Body of pancreas (tissue), 4 donors: ENCODE measurements around the gene PIGH. TPM values are rescaled to one million over a fixed set of nuclear protein-coding genes. Genes with fewer than 3 reads are reported as not detected.

Source experiments
- ATAC-seq: fragments of 150-250 bp; one replicate; pipeline ENCODE4 v1.9.1; 2016
- DNase-seq, 4 donors: peaks; one replicate each; pipeline ENCODE4 v3.0.0-alpha.2; 2019
- H3K27ac ChIP-seq, 4 donors: fragments of 200-600 bp; sonication (generic); 1 replicate in 3 of 4; 2 replicates in 1 of 4; pipeline versions ENCODE4 v1.5.1 to v1.6.1; 2016 to 2019; ENCODE audit warnings: mild to moderate bottlenecking in 1 of 4, mixed read lengths in 1 of 4, moderate library complexity in 1 of 4
- H3K27me3 ChIP-seq, 2 donors: fragments of 200-600 bp; sonication (generic); one replicate each; pipeline ENCODE4 v1.6.0; 2016; ENCODE audit warnings: mild to moderate bottlenecking in 1 of 2
- H3K36me3 ChIP-seq, 2 donors: fragments of 200-600 bp; sonication (generic); replicated peaks in 1 of 2; 2 replicates each; pipeline ENCODE4 v1.5.1; 2016; ENCODE audit warnings: low read depth in 2 of 2; ENCODE audit not compliant: insufficient read depth in 1 of 2
- H3K4me1 ChIP-seq: fragments of 200-600 bp; sonication (generic); one replicate; pipeline ENCODE4 v1.6.0; 2016
- H3K4me3 ChIP-seq, 2 donors: fragments of 200-600 bp; sonication (generic); 1 replicate in 1 of 2; 2 replicates in 1 of 2; pipeline ENCODE4 v1.5.1; 2016 to 2019
- H3K9me3 ChIP-seq, 3 donors: fragments of 200-600 bp; sonication (generic); 1 replicate in 2 of 3; 2 replicates in 1 of 3; pipeline ENCODE4 v1.5.1; 2016
- POLR2A ChIP-seq, 3 donors: fragments of 450-650 bp; IDR thresholded peaks; one replicate each; pipeline ENCODE4 v1.6.1; 2016; ENCODE audit warnings: antibody characterized with exemption in 3 of 3, mild to moderate bottlenecking in 2 of 3
- WGBS, 2 donors: methylation state at CpG; one replicate each; pipeline ENCODE4 v1.1.5; 2017; 5-methylcytosine and 5-hydroxymethylcytosine counted together
- intact Hi-C: fragments of 100-400 bp; cut with DNase I; formaldehyde crosslinking; loops from one replicate; pipeline ENCODE4 v1.15.1; 2023
- total RNA-seq, 2 donors: library from RNA; depleted of rRNA; stranded (reverse); fragments of >200 nt; gene quantifications; one replicate each; pipeline ENCODE4 v1.1.0, GENCODE V29; 2016
- TF ChIP-seq, protein P1 (sequence below), 7 experiments: fragments of 450-650 bp in 4 of 7; fragments of 200-600 bp in 3 of 7; sonication (generic) in 3 of 7; IDR thresholded peaks; one replicate each; pipeline ENCODE4 v1.5.1; 2016 to 2019; ENCODE audit warnings: antibody characterized with exemption in 7 of 7

Gene PIGH
- total RNA-seq, 2 donors from 2014 or later = 14.2 to 30.1 TPM

DNA sequence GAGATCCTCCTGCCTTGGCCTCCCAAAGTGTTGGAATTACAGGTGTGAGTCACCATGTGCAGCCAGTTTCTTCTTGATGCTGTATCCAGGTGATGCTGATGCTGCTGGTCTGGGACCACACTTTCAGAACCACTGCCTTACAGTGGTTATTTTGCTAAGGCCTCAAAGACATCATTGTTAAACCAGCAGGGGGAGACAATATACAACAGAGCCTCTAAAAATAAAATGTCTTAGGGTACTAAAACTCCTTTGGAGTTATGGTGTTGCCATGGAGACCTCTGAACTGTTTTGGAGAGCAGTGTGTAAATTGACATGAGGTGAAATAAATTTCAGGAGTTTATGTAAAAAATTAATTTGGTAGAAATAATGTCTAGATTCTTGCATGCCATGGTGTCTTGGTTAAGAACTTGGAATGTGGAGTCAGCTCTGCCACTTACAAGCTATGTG lies 18.6 kb upstream of the PIGH start:
- TF ChIP-seq, protein P1, sequence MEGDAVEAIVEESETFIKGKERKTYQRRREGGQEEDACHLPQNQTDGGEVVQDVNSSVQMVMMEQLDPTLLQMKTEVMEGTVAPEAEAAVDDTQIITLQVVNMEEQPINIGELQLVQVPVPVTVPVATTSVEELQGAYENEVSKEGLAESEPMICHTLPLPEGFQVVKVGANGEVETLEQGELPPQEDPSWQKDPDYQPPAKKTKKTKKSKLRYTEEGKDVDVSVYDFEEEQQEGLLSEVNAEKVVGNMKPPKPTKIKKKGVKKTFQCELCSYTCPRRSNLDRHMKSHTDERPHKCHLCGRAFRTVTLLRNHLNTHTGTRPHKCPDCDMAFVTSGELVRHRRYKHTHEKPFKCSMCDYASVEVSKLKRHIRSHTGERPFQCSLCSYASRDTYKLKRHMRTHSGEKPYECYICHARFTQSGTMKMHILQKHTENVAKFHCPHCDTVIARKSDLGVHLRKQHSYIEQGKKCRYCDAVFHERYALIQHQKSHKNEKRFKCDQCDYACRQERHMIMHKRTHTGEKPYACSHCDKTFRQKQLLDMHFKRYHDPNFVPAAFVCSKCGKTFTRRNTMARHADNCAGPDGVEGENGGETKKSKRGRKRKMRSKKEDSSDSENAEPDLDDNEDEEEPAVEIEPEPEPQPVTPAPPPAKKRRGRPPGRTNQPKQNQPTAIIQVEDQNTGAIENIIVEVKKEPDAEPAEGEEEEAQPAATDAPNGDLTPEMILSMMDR (IDR thresholded peaks at IDR 0.05) = peak; percentile 37 to 71 (median 64)
- TF ChIP-seq POLR2A (IDR thresholded peaks at IDR 0.05) = no peak
- Histone ChIP-seq H3K4me1 (peaks cover 12% of the 10 kb centered on the region), H3K27ac (peak overlapping the region in 3 of 4 donors; percentile 75 to 82 (median 79)), H3K36me3 (no peaks in the 10 kb centered on the region), H3K4me3 (no peak overlapping the region), H3K27me3 (no peaks in the 10 kb centered on the region), H3K9me3 (no peaks in the 10 kb centered on the region)
- DNase-seq (peak in 2 of 4 donors; percentile 10 to 33), ATAC-seq (peak; percentile 36)
- intact Hi-C loops = no loop called here

DNA sequence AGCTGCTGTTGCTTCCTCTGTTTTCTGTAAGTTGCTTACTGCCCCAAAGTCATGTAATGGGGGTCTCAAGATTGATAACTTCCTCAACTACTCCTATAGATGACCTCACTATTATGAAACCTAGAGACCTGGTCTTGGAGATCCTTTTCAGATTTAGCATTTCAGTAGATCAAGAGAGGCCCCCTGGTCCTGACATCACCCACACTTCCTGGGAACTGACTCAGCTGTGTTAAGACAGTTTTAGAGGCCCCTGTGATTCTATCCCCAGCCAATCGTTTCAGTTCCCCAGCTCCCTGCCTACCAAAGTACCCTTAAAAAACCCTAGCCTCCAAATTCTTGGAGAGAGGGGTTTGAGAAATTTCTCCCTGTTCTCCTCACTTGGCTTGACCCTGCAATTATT lies 10.4 kb upstream of the PIGH start:
- no peak overlapping the region for H3K4me3 ChIP-seq
- ATAC-seq (no peak), DNase-seq (no peak)
- H3K27ac ChIP-seq = no peak overlapping the region
- no peaks in the 10 kb centered on the region for H3K4me1 ChIP-seq
- H3K36me3 ChIP-seq = no peaks in the 10 kb centered on the region
- TF ChIP-seq POLR2A (IDR thresholded peaks at IDR 0.05) = no peak
- TF ChIP-seq, protein P1 (IDR thresholded peaks at IDR 0.05) = no peak
- no peaks in the 10 kb centered on the region for H3K9me3 ChIP-seq
- intact Hi-C loops = no loop called here
- 58 to 63% methylated on average over 1 of the region's 1 CpG for WGBS, 2 donors
- H3K27me3 ChIP-seq = no peaks in the 10 kb centered on the region

DNA sequence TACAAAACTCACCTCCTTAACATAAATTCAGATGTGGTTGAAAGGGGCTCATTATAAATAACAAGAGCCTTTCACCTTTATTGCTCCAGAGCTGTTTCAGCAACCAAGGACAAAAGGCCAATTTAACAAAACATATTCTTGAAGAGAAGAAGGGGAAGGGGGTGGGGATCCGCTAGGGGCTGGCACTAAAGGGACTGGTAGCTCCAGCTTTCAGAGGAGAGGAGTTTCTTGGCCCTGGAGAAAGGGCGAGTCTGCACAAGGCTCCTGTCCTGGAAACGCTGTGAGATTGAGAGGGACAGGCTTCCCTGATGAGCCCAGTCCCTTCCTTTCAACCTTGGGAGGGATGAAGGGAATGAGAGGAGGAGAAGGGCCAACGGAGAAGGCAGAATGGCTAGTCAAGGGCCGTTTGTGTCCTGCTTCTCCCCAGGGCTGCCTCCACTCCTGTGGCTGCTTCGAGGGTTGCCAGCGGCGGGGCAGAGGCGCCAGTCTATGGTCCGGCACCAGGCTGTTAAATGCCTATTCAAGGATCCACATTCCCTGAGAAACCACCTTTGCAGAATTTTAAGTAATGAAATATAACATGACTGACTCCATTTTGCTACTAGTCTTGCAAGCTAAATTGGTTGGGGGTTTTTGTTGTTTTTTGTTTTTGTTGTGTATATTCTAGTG lies 9.7 kb upstream of the PIGH start:
- TF ChIP-seq, protein P1 (IDR thresholded peaks at IDR 0.05) = no peak
- no peak for TF ChIP-seq POLR2A (IDR thresholded peaks at IDR 0.05)
- intact Hi-C loops = no loop called here
- no peak for DNase-seq

DNA sequence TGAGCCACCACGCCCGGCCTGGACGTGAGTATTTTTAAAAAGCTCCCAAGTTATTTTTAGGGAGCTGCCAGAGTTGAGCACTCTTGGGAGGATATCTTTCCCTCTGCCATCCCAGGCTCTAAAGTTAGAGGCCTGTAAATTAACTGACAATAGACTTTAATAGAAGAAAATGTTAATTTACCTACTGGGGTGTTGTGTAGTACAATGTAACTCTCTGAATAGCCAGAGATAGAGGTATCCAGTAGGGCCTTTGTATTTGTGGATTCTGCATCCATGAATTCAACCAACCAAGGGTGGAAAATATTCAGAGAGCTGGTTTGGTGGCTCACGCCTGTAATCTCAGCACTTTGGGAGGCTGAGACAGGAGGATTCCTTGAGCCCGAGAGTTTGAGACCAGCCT lies 7.6 kb upstream of the PIGH start:
- H3K4me3 ChIP-seq = no peak overlapping the region
- intact Hi-C loops = no loop called here
- no peak overlapping the region for H3K27ac ChIP-seq
- DNase-seq (no peak), ATAC-seq (no peak)
- WGBS, 2 donors = 92% methylated on average over 5 of the region's 5 CpGs
- no peak for TF ChIP-seq POLR2A (IDR thresholded peaks at IDR 0.05)
- TF ChIP-seq, protein P1 (IDR thresholded peaks at IDR 0.05) = no peak
- no peaks in the 10 kb centered on the region for H3K27me3 ChIP-seq
- H3K9me3 ChIP-seq = no peaks in the 10 kb centered on the region
- H3K36me3 ChIP-seq = no peaks in the 10 kb centered on the region
- no peaks in the 10 kb centered on the region for H3K4me1 ChIP-seq

More for the DNA sequence above, 9.7 kb upstream of the PIGH start:
- Histone ChIP-seq H3K27ac (no peak overlapping the region), H3K36me3 (no peaks in the 10 kb centered on the region), H3K4me3 (no peak overlapping the region), H3K27me3 (no peaks in the 10 kb centered on the region), H3K4me1 (no peaks in the 10 kb centered on the region), H3K9me3 (no peaks in the 10 kb centered on the region)
- 75 to 76% methylated on average over 10 of the region's 10 CpGs for WGBS, 2 donors
- no peak for ATAC-seq

- Histone ChIP-seq H3K36me3 (no peaks in the 10 kb centered on the region), H3K9me3 (no peaks in the 10 kb centered on the region), H3K4me3 (no peak overlapping the region), H3K27ac (no peak overlapping the region), H3K4me1 (peaks cover 19% of the 10 kb centered on the region), H3K27me3 (no peaks in the 10 kb centered on the region)
- intact Hi-C loops = no loop called here
- TF ChIP-seq POLR2A (IDR thresholded peaks at IDR 0.05) = no peak
- TF ChIP-seq, protein P1 (IDR thresholded peaks at IDR 0.05) = no peak
- WGBS, 2 donors = 70 to 74% methylated on average over 5 of the region's 5 CpGs
- ATAC-seq = no peak
- no peak for DNase-seq
These were observed 3.0 kb upstream of the PIGH start for GRCh38 chr14:67602995-67603545.
